Ishikawa (cell line): ENCODE measurements around the gene GPN2.

Experiments used
- CEBPB ChIP-seq: IDR thresholded peaks from 2 replicates; pipeline ENCODE4 v1.6.1; 2012
- CREB1 ChIP-seq: IDR thresholded peaks from 2 replicates; pipeline ENCODE4 v1.6.1; 2012; ENCODE audit warnings: low read depth
- EGR1 ChIP-seq: IDR thresholded peaks from 2 replicates; pipeline ENCODE4 v1.6.1; 2012
- EP300 ChIP-seq: IDR thresholded peaks from 2 replicates; pipeline ENCODE4 v1.6.1; 2012; ENCODE audit warnings: borderline replicate concordance
- FOXM1 ChIP-seq: IDR thresholded peaks from 2 replicates; pipeline ENCODE4 v1.6.1; 2012; ENCODE audit warnings: low read depth, borderline replicate concordance
- NFIC ChIP-seq: IDR thresholded peaks from 2 replicates; pipeline ENCODE4 v1.6.1; 2012
- RAD21 ChIP-seq: IDR thresholded peaks from 2 replicates; pipeline ENCODE4 v1.6.1; 2012; ENCODE audit warnings: low read depth
- TAF1 ChIP-seq: IDR thresholded peaks from 2 replicates; pipeline ENCODE4 v1.6.1; 2012; ENCODE audit warnings: low read depth, mild to moderate bottlenecking
- TCF12 ChIP-seq: IDR thresholded peaks from 2 replicates; pipeline ENCODE4 v1.6.1; 2012; ENCODE audit warnings: low read depth
- TEAD4 ChIP-seq: IDR thresholded peaks from 2 replicates; pipeline ENCODE4 v1.6.1; 2012
- YY1 ChIP-seq: IDR thresholded peaks from 2 replicates; pipeline ENCODE4 v1.6.1; 2012; ENCODE audit warnings: low read depth
- ZBTB7A ChIP-seq: IDR thresholded peaks from 2 replicates; pipeline ENCODE4 v1.6.1; 2012; ENCODE audit warnings: low read depth
- TF ChIP-seq, protein P1 (sequence below): IDR thresholded peaks from 2 replicates; pipeline ENCODE4 v1.6.1; 2012
- TF ChIP-seq, protein P2 (sequence below): IDR thresholded peaks from 2 replicates; pipeline ENCODE4 v1.6.1; 2012; ENCODE audit warnings: low read depth, mild to moderate bottlenecking
- TF ChIP-seq, protein P3 (sequence below): IDR thresholded peaks from 2 replicates; pipeline ENCODE4 v1.6.1; 2012

Gene GPN2

DNA sequence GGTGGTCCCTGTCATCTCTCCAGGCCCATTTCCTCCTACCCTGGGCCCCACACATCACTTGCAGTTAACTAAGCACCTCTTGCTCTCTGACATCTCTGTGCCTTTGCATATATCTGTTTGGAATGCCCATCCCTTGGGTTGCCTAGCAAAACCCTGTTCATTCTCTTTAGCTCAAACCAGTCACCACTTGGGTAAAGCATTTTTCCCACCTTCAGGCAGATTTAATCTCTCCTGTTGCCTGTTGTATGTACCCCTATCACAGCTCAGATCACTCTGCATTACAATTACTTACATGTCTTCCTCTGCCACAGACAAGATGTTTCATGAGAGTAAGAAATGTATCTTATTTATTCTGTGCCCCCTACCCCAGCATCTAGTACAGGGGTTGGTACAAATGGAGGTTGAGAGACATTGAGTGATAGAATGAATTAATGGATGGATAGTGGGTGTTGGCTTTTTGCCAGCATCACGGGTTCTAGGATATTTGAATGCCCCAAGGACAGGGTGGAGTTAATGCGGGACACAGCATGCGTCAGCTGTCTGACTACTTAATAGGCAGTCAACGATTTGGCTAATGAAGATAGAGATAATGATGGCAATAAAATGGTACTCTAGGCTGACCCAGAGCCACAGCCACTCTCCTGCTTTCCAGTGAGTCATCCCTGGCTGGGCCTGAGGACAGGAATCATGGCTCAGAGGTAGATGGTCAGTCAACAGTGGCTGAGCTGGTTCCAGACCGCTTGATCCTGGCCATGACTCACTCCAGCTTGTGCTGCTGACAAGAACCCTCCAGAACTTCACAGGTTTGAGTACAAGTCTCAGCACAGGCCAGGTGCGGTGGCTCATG is 17.2 kb upstream of the GPN2 start:
- TF ChIP-seq EGR1 (no peak), NFIC (peak; percentile 68; the same call in 1 of the 2 replicates)

DNA sequence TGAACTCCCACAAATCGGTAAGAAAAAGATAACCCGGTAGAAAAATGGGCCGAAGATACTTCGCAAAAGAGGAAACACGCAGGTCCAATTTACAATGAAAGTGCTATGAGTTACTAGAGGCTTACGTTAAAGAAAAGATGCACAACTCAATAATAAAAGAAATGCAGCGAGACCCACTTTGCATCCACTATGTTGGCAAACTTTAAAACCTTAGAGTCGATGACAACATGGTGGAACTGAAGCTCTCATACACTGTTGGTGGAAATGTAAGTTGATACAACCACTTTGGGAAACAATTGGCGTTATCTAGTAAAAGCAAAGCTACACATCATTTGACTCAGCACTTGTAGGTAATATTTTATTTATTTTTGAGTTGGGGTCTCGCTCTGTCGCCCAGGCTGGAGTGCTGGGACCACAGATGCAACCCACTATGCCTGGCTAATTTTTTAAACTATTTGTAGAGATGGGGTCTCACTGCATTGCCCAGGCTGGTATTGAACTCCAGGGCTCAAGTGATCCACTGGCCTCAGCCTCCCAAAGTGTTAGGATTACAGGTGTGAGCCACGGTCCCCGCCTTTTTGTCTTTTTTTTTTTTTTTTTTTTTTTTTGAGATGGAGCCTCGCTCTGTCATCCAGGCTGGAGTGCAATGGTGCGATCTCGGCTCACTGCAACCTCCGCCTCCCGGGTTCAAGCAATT is 10.9 kb upstream of the GPN2 start:
- no peak; the same call in 1 of the 2 replicates for TF ChIP-seq EGR1
- no peak for TF ChIP-seq CREB1
- TF ChIP-seq NFIC: no peak
- TF ChIP-seq, protein P1, sequence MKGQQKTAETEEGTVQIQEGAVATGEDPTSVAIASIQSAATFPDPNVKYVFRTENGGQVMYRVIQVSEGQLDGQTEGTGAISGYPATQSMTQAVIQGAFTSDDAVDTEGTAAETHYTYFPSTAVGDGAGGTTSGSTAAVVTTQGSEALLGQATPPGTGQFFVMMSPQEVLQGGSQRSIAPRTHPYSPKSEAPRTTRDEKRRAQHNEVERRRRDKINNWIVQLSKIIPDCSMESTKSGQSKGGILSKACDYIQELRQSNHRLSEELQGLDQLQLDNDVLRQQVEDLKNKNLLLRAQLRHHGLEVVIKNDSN: no peak

DNA sequence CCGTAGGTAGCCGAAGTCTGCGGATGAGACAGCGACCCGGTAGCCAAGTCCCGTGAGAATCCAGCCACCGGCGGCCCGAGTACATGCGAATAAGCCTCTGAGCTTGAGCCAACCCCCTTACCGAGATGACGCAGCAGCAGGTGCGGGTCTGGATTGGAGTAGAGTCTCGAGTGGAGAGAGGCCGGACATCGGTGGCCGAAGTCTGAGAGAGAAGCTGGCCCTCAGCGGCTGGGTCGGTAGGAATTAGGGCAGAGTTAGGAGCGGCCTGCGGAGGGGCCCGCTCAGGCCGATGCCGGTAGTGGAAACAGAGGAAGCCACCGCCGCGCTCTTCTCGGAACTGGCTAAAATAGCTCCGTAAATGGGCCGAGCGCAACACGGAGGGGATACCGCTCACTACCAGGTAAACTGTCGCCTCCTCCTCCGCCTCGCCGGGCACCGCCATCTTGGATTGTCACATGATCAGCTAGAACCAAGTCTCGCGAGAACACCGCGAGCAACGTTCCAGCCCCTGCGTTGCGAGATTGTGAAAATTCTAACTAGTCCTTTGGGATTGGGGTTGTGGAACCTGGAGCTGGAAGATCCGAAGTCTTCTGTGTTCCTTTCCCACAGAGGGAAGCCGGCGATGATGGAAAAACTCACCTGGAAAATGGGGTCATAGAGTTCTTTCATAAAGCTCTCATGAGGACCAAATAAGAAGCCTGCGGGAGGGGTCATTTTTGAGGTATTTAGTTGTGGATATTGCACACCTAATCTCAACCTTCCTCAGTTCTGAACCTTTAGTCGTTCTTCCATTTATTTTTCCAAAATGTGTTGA is 10.1 kb upstream of the GPN2 start, which contains the start of gene GPATCH3:
TSS of gene GPATCH3 (minus strand) at position 467 of the 814 bp plus-strand sequence. CDS start at position 442, 25 bp downstream.
- TF ChIP-seq YY1: peak; percentile 99
- TF ChIP-seq EP300: no peak
- no peak for TF ChIP-seq ZBTB7A
- peak; percentile 74; the same call in 1 of the 2 replicates for TF ChIP-seq CEBPB
- TF ChIP-seq, protein P1: peak; percentile 98
- TF ChIP-seq, protein P2, sequence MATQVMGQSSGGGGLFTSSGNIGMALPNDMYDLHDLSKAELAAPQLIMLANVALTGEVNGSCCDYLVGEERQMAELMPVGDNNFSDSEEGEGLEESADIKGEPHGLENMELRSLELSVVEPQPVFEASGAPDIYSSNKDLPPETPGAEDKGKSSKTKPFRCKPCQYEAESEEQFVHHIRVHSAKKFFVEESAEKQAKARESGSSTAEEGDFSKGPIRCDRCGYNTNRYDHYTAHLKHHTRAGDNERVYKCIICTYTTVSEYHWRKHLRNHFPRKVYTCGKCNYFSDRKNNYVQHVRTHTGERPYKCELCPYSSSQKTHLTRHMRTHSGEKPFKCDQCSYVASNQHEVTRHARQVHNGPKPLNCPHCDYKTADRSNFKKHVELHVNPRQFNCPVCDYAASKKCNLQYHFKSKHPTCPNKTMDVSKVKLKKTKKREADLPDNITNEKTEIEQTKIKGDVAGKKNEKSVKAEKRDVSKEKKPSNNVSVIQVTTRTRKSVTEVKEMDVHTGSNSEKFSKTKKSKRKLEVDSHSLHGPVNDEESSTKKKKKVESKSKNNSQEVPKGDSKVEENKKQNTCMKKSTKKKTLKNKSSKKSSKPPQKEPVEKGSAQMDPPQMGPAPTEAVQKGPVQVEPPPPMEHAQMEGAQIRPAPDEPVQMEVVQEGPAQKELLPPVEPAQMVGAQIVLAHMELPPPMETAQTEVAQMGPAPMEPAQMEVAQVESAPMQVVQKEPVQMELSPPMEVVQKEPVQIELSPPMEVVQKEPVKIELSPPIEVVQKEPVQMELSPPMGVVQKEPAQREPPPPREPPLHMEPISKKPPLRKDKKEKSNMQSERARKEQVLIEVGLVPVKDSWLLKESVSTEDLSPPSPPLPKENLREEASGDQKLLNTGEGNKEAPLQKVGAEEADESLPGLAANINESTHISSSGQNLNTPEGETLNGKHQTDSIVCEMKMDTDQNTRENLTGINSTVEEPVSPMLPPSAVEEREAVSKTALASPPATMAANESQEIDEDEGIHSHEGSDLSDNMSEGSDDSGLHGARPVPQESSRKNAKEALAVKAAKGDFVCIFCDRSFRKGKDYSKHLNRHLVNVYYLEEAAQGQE: no peak
- TF ChIP-seq NFIC: no peak
- TF ChIP-seq EGR1: no peak; the same call in 1 of the 2 replicates
- peak; percentile 99 for TF ChIP-seq TAF1
- peak; percentile 59 for TF ChIP-seq TEAD4
- TF ChIP-seq CREB1: no peak
- TF ChIP-seq FOXM1: no peak
- TF ChIP-seq RAD21: no peak
- TF ChIP-seq, protein P3, sequence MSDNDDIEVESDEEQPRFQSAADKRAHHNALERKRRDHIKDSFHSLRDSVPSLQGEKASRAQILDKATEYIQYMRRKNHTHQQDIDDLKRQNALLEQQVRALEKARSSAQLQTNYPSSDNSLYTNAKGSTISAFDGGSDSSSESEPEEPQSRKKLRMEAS: peak; percentile 68; the same call in 1 of the 2 replicates
- TF ChIP-seq TCF12: peak; percentile 77

DNA sequence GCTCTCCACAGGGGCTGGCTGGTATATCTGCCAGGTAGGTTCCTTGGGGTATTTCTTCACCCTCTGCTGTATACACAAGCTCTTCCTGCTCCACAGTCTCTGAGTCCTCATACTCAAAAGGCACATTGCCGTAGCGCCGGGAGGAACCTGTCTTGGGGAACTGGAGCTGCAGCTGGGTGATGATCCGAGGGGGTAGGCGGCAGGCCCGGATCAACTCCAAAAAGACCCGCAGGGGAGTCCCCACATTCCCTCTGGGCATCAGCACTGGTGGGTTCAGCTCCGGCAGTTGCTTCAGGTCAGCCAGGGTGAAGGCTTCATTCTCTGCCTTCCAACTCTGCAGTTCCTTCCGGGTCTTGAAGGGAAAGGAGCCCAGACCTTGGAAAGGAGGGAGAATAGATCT is 7.3 kb upstream of the GPN2 start:
- TF ChIP-seq TEAD4 (no peak), CEBPB (no peak), CREB1 (no peak), EP300 (no peak), NFIC (no peak), YY1 (no peak), TAF1 (no peak)
- TF ChIP-seq, protein P3: no peak

DNA sequence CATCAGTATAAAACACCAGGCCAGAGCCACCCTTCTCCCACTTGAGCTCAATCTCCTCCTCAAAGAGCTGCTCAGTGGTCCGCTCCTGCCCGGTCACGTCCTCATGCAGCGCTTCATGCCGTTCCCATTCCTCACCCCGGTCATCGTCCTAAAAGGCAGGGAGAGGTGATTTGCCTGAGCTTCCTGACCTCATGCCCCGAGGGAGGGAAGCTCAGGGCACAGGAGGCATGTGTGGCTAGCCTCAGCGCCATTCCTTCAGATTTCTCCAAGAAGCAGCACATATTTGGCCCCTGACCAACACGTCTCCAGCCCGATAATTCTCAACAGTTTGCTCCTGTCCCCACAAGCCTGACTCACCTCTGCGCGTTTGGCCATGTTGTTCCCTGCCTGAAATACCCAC is 4.2 kb upstream of the GPN2 start:
- TF ChIP-seq, protein P3: no peak
- TF ChIP-seq EP300: no peak
- TF ChIP-seq CREB1: no peak
- TF ChIP-seq, protein P1: no peak
- TF ChIP-seq, protein P2: no peak
- TF ChIP-seq TAF1: no peak
- TF ChIP-seq TCF12: no peak
- no peak for TF ChIP-seq EGR1
- TF ChIP-seq TEAD4: no peak
